H1 (cell line): ENCODE measurements around the gene TRAF4.

Source experiments
- ATF3 ChIP-seq: IDR thresholded peaks from 2 replicates; pipeline ENCODE4 v1.6.1; 2011; ENCODE audit warnings: low read depth, mild to moderate bottlenecking, low read length; ENCODE audit not compliant: insufficient read depth
- CBX8 ChIP-seq: fragments of 300-800, 300-1000 bp; sonication (generic); IDR thresholded peaks from 2 replicates; pipeline ENCODE4 v1.7.1; 2016; ENCODE audit warnings: low read depth, low read length, borderline replicate concordance
- CHD2 ChIP-seq: IDR thresholded peaks from 2 replicates; pipeline ENCODE4 v1.6.1; 2012; ENCODE audit warnings: low read length, improper control_type of control experiment
- CREB1 ChIP-seq: IDR thresholded peaks from 2 replicates; pipeline ENCODE4 v1.6.1; 2012; ENCODE audit warnings: inconsistent platforms
- CTCF ChIP-seq, 3 experiments: IDR thresholded peaks; 1 replicate in 2 of 3; 2 replicates in 1 of 3; pipeline versions ENCODE4 v1.5.1 to v1.6.1; 2011; ENCODE audit warnings: low read length in 3 of 3, mild to moderate bottlenecking in 3 of 3, inconsistent platforms in 2 of 3, low read depth in 1 of 3, moderate library complexity in 1 of 3; ENCODE audit not compliant: insufficient read depth in 1 of 3; ENCODE audit errors: control extremely low read depth in 1 of 3
- EP300 ChIP-seq, 2 experiments: IDR thresholded peaks; 1 replicate in 1 of 2; 2 replicates in 1 of 2; pipeline ENCODE4 v1.6.1; 2011 to 2012; ENCODE audit warnings: low read depth in 2 of 2, low read length in 2 of 2, mild to moderate bottlenecking in 2 of 2, borderline replicate concordance in 1 of 2, inconsistent platforms in 1 of 2, moderate library complexity in 1 of 2
- KDM1A ChIP-seq: fragments of 200-600, 300-600 bp; sonication (generic); IDR thresholded peaks from 2 replicates; pipeline ENCODE4 v1.7.1; 2016; ENCODE audit warnings: mild to moderate bottlenecking, low read length, borderline replicate concordance
- POLR2A ChIP-seq, 2 experiments: IDR thresholded peaks; 1 replicate in 1 of 2; 2 replicates in 1 of 2; pipeline ENCODE4 v1.6.1; 2011; ENCODE audit warnings: low read depth in 2 of 2, low read length in 2 of 2, mild to moderate bottlenecking in 2 of 2; ENCODE audit errors: control extremely low read depth in 1 of 2
- SP1 ChIP-seq: IDR thresholded peaks from 2 replicates; pipeline ENCODE4 v1.6.1; 2011; ENCODE audit warnings: low read depth, low read length
- TAF1 ChIP-seq: IDR thresholded peaks from 2 replicates; pipeline ENCODE4 v1.6.1; 2011; ENCODE audit warnings: mild to moderate bottlenecking, low read depth, low read length
- TBP ChIP-seq: IDR thresholded peaks from 2 replicates; pipeline ENCODE4 v1.6.1; 2011; ENCODE audit warnings: low read depth, low read length, improper control_type of control experiment
- ZNF274 ChIP-seq: IDR thresholded peaks from 2 replicates; pipeline ENCODE4 v1.7.0; 2012; ENCODE audit warnings: low read length, borderline replicate concordance; ENCODE audit errors: extremely low read depth

GRCh38 chr17:28702026-28702751, 41.6 kb upstream of the TRAF4 start:
- no peak for TF ChIP-seq CTCF (IDR thresholded peaks at IDR 0.05; ENCODE audit: control extremely low read depth in 1 of 3, insufficient read depth in 1 of 3, low read depth in 1 of 3, low read length in 3 of 3)
- peak in 1 of 2 experiments; percentile 45; a peak in 1 of 3 replicates for TF ChIP-seq POLR2A (IDR thresholded peaks at IDR 0.05; ENCODE audit: control extremely low read depth in 1 of 2, low read depth in 2 of 2, low read length in 2 of 2)
- TF ChIP-seq CHD2: no peak
- TF ChIP-seq KDM1A: no peak
- no peak for TF ChIP-seq CREB1
- TF ChIP-seq SP1: no peak
- TF ChIP-seq CBX8: no peak
- no peak for TF ChIP-seq ZNF274
- TF ChIP-seq TAF1: no peak
- no peak for TF ChIP-seq EP300 (IDR thresholded peaks at IDR 0.05; ENCODE audit: borderline replicate concordance in 1 of 2, low read depth in 2 of 2, low read length in 2 of 2)
- no peak for TF ChIP-seq TBP
- no peak for TF ChIP-seq ATF3
